Subcutaneous abdominal adipose tissue (tissue), 5 donors: ENCODE data around the gene RRP36.
"Not testable (repeated sequence)": the region's sequence is repeated elsewhere in the genome, so short reads cannot be mapped to it uniquely, and the experiment has no call there.

Experiments used
- H3K27ac ChIP-seq: one replicate; pipeline ENCODE4 v1.7.0; 2013; ENCODE audit warnings: low read depth, mild to moderate bottlenecking, inconsistent platforms, low read length, moderate library complexity
- H3K27me3 ChIP-seq, 5 donors: one replicate each; pipeline ENCODE4 v1.7.0; 2013; ENCODE audit warnings: low read length in 5 of 5, inconsistent platforms in 1 of 5; ENCODE audit not compliant: control insufficient read depth in 5 of 5, insufficient read depth in 4 of 5
- H3K36me3 ChIP-seq, 5 donors: one replicate each; pipeline ENCODE4 v1.7.0; 2013; ENCODE audit warnings: low read length in 5 of 5; ENCODE audit not compliant: control insufficient read depth in 5 of 5, insufficient read depth in 5 of 5
- H3K4me1 ChIP-seq, 5 donors: one replicate each; pipeline ENCODE4 v1.7.0; 2013; ENCODE audit warnings: low read length in 5 of 5, mild to moderate bottlenecking in 3 of 5, moderate library complexity in 1 of 5; ENCODE audit not compliant: control insufficient read depth in 5 of 5, insufficient read depth in 5 of 5
- H3K4me3 ChIP-seq, 5 donors: one replicate each; pipeline ENCODE4 v1.7.0; 2013; ENCODE audit warnings: low read length in 5 of 5, low read depth in 1 of 5
- H3K9ac ChIP-seq, 5 donors: one replicate each; pipeline ENCODE4 v1.7.0; 2013; ENCODE audit warnings: low read length in 5 of 5, mild to moderate bottlenecking in 4 of 5, moderate library complexity in 3 of 5
- H3K9me3 ChIP-seq, 5 donors: one replicate each; pipeline ENCODE4 v1.7.0; 2013; ENCODE audit warnings: low read length in 5 of 5; ENCODE audit not compliant: control insufficient read depth in 5 of 5
- donor health status: healthy.
- donor health status: healthy.
- donor health status: healthy.
- donor health status: healthy.
- donor health status: healthy.

Gene RRP36

DNA sequence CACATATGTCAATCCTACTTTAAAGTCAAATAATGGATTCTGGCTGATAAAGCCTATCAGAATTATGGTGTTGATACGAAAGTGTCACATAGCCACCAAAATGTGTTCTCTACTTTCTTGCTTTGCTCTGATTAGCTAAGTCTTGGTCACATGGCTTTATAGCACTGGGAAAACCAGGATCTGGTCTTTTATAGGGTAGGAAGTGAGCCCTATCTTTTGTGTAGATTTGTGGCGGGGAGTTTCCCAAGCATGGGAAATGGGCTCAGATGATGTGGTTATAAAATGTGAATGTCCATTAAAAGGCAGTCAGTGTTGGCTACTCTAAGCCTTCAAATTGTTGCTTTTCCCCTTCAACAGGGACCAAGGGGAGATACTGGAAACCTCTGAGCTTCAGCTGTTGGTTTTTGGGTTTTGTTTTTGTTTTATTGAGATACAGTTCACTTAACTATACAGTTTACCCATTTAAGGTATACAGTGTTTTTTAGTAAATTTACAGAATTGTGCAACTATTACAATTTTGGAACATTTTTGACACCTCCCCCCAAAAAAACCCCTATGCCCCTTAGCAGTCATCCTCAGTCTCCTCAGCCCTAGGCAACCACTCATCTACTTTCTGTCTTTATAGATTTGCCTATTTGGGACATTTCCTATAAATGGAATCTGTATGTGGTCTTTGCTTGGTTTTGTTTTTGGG is 12.2 kb downstream of the RRP36 start:
- Histone ChIP-seq H3K9me3 (no peaks in the 10 kb centered on the region), H3K27ac (no peak overlapping the region), H3K9ac (no peak overlapping the region), H3K4me3 (no peak overlapping the region), H3K36me3 (peaks cover 5 to 80% (median 66%) of the 10 kb centered on the region in 5 donors), H3K4me1 (no peaks in the 10 kb centered on the region), H3K27me3 (no peaks in the 10 kb centered on the region)

- no peaks in the 10 kb centered on the region for H3K9me3 ChIP-seq
- H3K36me3 ChIP-seq, result peaks cover 2 to 80% (median 66%) of the 10 kb centered on the region in 5 donors
- no peak overlapping the region for H3K27ac ChIP-seq
- H3K4me1 ChIP-seq, result no peaks in the 10 kb centered on the region
- H3K4me3 ChIP-seq, result no peak overlapping the region
- H3K27me3 ChIP-seq, result no peaks in the 10 kb centered on the region
- no peak overlapping the region for H3K9ac ChIP-seq
These were observed 12.7 kb downstream of the RRP36 start for GRCh38 chr6:43034190-43034525.

GRCh38 chr6:43035495-43036194 is 14.2 kb downstream of the RRP36 start:
- Histone ChIP-seq H3K9ac (no peak overlapping the region), H3K27ac (no peak overlapping the region), H3K4me1 (no peaks in the 10 kb centered on the region), H3K27me3 (no peaks in the 10 kb centered on the region), H3K9me3 (no peaks in the 10 kb centered on the region), H3K4me3 (no peak overlapping the region), H3K36me3 (peaks cover 0 to 82% (median 67%) of the 10 kb centered on the region in 5 donors)

DNA sequence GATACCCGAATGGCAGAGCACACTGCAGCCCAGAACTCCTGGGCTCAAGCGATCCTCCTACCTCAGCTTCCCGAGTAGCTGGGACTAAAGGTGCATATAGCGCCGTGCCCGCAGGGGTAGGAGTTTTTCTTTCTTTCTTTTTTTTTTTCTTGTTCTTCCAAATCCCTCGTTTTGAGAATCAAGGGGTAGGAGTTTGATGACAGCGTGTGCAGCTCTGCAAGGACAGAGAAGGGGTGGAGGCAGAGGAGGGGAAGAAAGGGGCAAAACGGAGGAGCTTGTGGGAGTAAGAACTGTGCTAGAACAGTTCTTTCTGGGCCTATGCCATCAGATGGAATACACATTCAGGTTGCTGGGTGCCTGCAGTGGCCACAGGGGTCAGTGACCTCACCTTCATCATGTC is 15.3 kb downstream of the RRP36 start:
- Histone ChIP-seq H3K27me3 (no peaks in the 10 kb centered on the region), H3K27ac (no peak overlapping the region), H3K9me3 (no peaks in the 10 kb centered on the region), H3K4me3 (no peak overlapping the region), H3K9ac (no peak overlapping the region), H3K4me1 (no peaks in the 10 kb centered on the region), H3K36me3 (peaks cover 0 to 86% (median 72%) of the 10 kb centered on the region in 5 donors)

DNA sequence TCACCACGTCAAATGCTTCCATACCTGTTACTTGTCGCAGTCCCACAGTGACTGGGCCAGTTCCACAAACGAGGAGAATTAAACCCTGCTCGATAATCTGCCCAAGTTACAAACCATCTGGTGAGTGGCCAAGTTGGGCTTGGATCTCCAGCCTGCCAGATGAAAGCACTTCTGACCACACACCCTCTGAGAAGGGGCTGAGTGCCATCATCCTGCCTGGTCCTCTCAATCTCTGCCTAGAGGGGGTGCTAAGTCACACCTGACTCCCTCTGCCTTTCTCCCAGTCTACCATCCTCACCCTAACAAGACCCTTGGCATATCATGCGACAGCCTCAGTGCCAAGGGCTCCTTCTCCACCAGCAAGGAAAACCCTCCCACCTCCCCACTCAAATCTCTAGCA is 15.8 kb downstream of the RRP36 start:
- Histone ChIP-seq H3K36me3 (peaks cover 0 to 84% (median 70%) of the 10 kb centered on the region in 5 donors), H3K27ac (no peak overlapping the region), H3K27me3 (no peaks in the 10 kb centered on the region), H3K9me3 (no peaks in the 10 kb centered on the region), H3K4me1 (no peaks in the 10 kb centered on the region), H3K9ac (no peak overlapping the region), H3K4me3 (no peak overlapping the region)

DNA sequence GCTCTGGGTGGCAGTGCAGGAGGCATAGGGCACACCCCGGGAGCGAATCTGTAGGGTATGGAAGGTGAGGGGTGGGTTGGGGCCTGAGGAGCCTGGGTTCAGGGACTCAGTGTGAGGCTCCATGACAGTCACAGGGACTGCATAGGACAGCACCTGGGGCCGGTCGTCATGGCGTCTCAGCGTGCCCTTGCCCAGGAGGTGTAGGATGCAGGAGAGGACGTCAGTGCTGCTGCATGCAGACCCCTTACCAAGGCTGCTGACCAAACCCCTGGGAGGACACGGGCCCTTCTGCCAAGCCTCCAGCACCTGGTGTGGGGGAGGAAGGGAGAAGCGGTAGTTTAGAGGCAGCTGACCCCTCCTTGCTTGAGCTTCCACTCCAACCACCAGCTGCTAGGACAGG is 16.3 kb downstream of the RRP36 start:
- no peak overlapping the region for H3K4me3 ChIP-seq
- H3K36me3 ChIP-seq, result peaks cover 0 to 83% (median 70%) of the 10 kb centered on the region in 5 donors
- no peak overlapping the region for H3K27ac ChIP-seq
- H3K27me3 ChIP-seq, result no peaks in the 10 kb centered on the region
- H3K9ac ChIP-seq, result no peak overlapping the region
- no peaks in the 10 kb centered on the region for H3K4me1 ChIP-seq
- no peaks in the 10 kb centered on the region for H3K9me3 ChIP-seq

DNA sequence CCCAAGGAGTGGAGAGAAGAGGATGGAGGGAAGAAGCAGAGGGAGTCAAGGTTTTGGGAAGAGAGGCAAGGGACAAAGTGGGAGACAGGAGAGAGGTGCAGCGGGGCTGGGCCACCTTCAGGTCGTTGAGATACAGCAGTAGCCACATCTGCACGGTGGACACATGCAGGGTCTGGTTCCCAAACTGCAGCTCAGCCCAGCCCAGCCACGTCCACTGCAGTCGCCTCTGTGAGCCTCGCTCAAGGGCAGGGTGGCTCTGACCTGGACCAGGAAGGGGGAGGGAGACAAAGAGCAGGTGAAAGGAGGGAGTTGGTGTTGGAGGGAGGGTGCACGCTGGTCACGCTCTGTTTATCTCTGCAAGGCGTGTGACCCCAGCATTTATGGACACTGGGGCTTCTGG is 17.3 kb downstream of the RRP36 start:
- peaks cover 0 to 85% (median 74%) of the 10 kb centered on the region in 5 donors for H3K36me3 ChIP-seq
- no peak overlapping the region for H3K27ac ChIP-seq
- no peaks in the 10 kb centered on the region for H3K9me3 ChIP-seq
- H3K4me1 ChIP-seq, result no peaks in the 10 kb centered on the region
- no peak overlapping the region for H3K4me3 ChIP-seq
- no peak overlapping the region for H3K9ac ChIP-seq
- H3K27me3 ChIP-seq, result no peaks in the 10 kb centered on the region

DNA sequence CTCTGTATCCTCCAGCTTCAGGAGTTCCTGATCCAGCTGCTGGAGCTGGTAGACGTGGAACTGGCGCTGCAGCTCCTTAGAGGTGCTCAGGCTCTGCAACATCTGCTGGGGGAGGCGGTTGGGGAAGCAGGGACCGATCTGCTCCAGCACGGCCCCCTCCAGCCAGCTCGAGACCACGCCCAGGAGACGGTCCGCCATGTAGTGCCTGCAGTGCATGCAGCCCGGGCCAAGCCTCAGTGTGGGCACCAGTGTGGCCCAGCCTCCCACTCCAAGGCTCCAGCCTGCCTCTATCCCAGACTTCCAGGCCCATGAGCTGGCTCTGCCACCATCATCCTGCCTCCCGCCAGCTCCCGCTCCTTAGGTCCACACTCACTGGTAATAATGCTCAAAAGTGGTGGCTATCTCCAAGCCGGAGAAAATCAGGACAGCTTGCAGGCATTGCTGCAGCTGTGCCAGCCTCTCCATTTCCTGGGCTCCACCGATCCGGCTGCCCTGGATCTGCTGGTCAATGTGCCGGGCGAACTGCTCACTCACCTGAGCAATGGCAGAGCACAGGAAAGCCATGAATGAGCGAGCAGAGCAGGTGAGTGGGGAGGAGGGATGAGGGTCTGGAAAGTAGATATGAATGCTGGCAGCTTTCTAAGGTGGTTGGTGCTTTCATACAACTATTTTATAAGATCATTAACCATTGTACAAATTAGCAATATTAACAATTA is 19.3 kb downstream of the RRP36 start:
- H3K36me3 ChIP-seq, result peaks cover 0 to 86% (median 75%) of the 10 kb centered on the region in 5 donors

DNA sequence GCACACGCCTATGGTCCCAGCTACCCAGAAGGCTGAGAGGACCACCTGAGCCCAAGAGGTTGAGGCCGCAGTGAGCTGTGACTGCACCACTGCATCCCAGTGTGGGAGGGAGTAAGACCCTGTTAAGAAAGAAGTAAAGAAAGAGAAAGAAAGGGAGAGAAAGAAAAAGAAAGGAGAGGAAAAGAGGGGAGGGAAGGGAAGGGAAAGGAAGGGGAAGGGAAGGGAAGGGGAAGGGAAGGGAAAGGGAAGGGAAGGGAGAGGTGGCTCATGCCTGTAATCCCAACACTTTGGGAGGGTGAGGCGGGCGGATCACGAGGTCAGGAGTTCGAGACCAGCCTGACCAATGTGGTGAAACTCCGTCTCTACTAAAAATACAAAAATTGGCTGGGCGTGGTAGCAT is 20.1 kb downstream of the RRP36 start:
- H3K36me3 ChIP-seq, result peaks cover 0 to 89% (median 79%) of the 10 kb centered on the region in 5 donors

More for the DNA sequence above, 19.3 kb downstream of the RRP36 start:
- Histone ChIP-seq H3K4me3 (no peak overlapping the region), H3K9ac (no peak overlapping the region), H3K27ac (no peak overlapping the region), H3K27me3 (no peaks in the 10 kb centered on the region), H3K9me3 (no peaks in the 10 kb centered on the region), H3K4me1 (no peaks in the 10 kb centered on the region)

GRCh38 chr6:43043310-43043709 is 21.9 kb downstream of the RRP36 start:
- no peak overlapping the region for H3K9ac ChIP-seq
- no peaks in the 10 kb centered on the region for H3K27me3 ChIP-seq
- no peaks in the 10 kb centered on the region for H3K4me1 ChIP-seq
- no peak overlapping the region for H3K27ac ChIP-seq
- peaks cover 0 to 89% (median 78%) of the 10 kb centered on the region in 5 donors for H3K36me3 ChIP-seq
- H3K9me3 ChIP-seq, result no peaks in the 10 kb centered on the region
- no peak overlapping the region for H3K4me3 ChIP-seq

More for the DNA sequence above, 20.1 kb downstream of the RRP36 start:
- not testable (repeated sequence) for H3K4me3 ChIP-seq, H3K9ac ChIP-seq, H3K27ac ChIP-seq, H3K27me3 ChIP-seq, H3K9me3 ChIP-seq, H3K4me1 ChIP-seq
